B cell (primary cell): ENCODE data around the gene FLT3LG. TPM values are rescaled to one million over a fixed set of nuclear protein-coding genes. Genes with fewer than 3 reads are reported as not detected.

ENCODE experiments used
- ATAC-seq: fragments of 200-7000 bp; cut with Tn5 transposase; one replicate; pipeline ENCODE4 v1.10.0; 2021; ENCODE audit warnings: low read depth, mild to moderate bottlenecking, moderate number of reproducible peaks, moderate library complexity
- CTCF ChIA-PET: fragments of 350-600 bp; sonication (Branson Sonifier 250); formaldehyde crosslinking; loops from one replicate; lab custom pipeline; 2021; ENCODE audit warnings: antibody characterized with exemption, inconsistent platforms; lab: Charles Lee
- POLR2A ChIA-PET: fragments of 350-600 bp; sonication (Branson Sonifier 250); formaldehyde crosslinking; loops from one replicate; lab custom pipeline; 2021; ENCODE audit warnings: antibody characterized with exemption; lab: Charles Lee
- DNase-seq: peaks from one replicate; pipeline ENCODE4 v3.0.0; 2013
- H2AFZ ChIP-seq: 2 replicates; pipeline ENCODE4 v1.6.1; 2012; ENCODE audit warnings: mild to moderate bottlenecking, low read depth, low read length; ENCODE audit not compliant: insufficient read depth, poor library complexity, severe bottlenecking
- H3K27ac ChIP-seq, 2 donors: 1 replicate in 1 of 2; 2 replicates in 1 of 2; pipeline ENCODE4 v1.5.1; 2012 to 2013; ENCODE audit warnings: low read length in 2 of 2, mild to moderate bottlenecking in 2 of 2, moderate library complexity in 1 of 2
- H3K27me3 ChIP-seq, 4 experiments: fragments of 200-600 bp in 1 of 4; sonication (generic) in 1 of 4; replicated peaks in 1 of 4; 1 replicate in 2 of 4; 2 replicates in 2 of 4; pipeline versions ENCODE4 v1.6.1 to v1.7.0; 2013 to 2016; ENCODE audit warnings: low read length in 3 of 4, mild to moderate bottlenecking in 2 of 4, mixed read lengths in 1 of 4, moderate library complexity in 1 of 4; ENCODE audit not compliant: insufficient read depth in 4 of 4, control insufficient read depth in 3 of 4; ENCODE audit errors: control extremely low read depth in 1 of 4
- H3K36me3 ChIP-seq, 2 experiments: replicated peaks in 1 of 2; 1 replicate in 1 of 2; 2 replicates in 1 of 2; pipeline versions ENCODE4 v1.6.1 to v1.7.1; 2013; ENCODE audit warnings: low read length in 1 of 2; ENCODE audit not compliant: insufficient read depth in 2 of 2, control insufficient read depth in 1 of 2; ENCODE audit errors: control extremely low read depth in 1 of 2, extremely low read depth in 1 of 2
- H3K4me1 ChIP-seq, 2 donors: fragments of 200-600 bp in 1 of 2; sonication (generic) in 1 of 2; 1 replicate in 1 of 2; 2 replicates in 1 of 2; pipeline versions ENCODE4 v1.5.1 to v1.6.1; 2013 to 2017; ENCODE audit warnings: low read length in 2 of 2; ENCODE audit not compliant: control insufficient read depth in 2 of 2, insufficient read depth in 2 of 2
- H3K4me2 ChIP-seq: replicated peaks from 2 replicates; pipeline ENCODE3; 2012; ENCODE audit warnings: mild to moderate bottlenecking, low read depth, low read length; ENCODE audit not compliant: poor library complexity, severe bottlenecking
- H3K4me3 ChIP-seq, 5 experiments: fragments of 200-600 bp in 1 of 5; sonication (generic) in 1 of 5; 1 replicate in 3 of 5; 2 replicates in 2 of 5; pipeline versions ENCODE4 v1.5.1 to v1.7.0; 2011 to 2016; ENCODE audit warnings: low read length in 4 of 5, mild to moderate bottlenecking in 4 of 5, low read depth in 2 of 5, control low read depth in 1 of 5, moderate library complexity in 1 of 5; ENCODE audit not compliant: insufficient read depth in 1 of 5; ENCODE audit errors: control extremely low read depth in 1 of 5, extremely low read depth in 1 of 5
- H3K79me2 ChIP-seq: fragments of 200-600 bp; sonication (generic); one replicate; pipeline ENCODE4 v1.6.0; 2016; ENCODE audit warnings: low read length; ENCODE audit not compliant: control insufficient read depth, insufficient read depth
- H3K9ac ChIP-seq: fragments of 200-600 bp; sonication (generic); 2 replicates; pipeline ENCODE4 v1.6.1; 2017; ENCODE audit warnings: mild to moderate bottlenecking, low read length, moderate library complexity
- H3K9me3 ChIP-seq, 3 donors: one replicate each; pipeline versions ENCODE4 v1.6.1 to v1.7.1; 2013; ENCODE audit warnings: low read length in 2 of 3; ENCODE audit not compliant: control insufficient read depth in 2 of 3, insufficient read depth in 1 of 3; ENCODE audit errors: control extremely low read depth in 1 of 3
- H4K20me1 ChIP-seq: 2 replicates; pipeline ENCODE4 v1.6.0; 2012; ENCODE audit warnings: mild to moderate bottlenecking, low read length; ENCODE audit not compliant: insufficient read depth, control insufficient read depth, poor library complexity, severe bottlenecking
- H3K27ac Mint-ChIP-seq: one replicate; pipeline ENCODE4 v1.8.0; 2021; ENCODE audit warnings: mixed read lengths
- H3K27me3 Mint-ChIP-seq: one replicate; pipeline ENCODE4 v1.8.0; 2021; ENCODE audit warnings: mixed read lengths
- H3K4me1 Mint-ChIP-seq: one replicate; pipeline ENCODE4 v1.8.0; 2021; ENCODE audit warnings: mixed read lengths
- H3K4me3 Mint-ChIP-seq: one replicate; pipeline ENCODE4 v1.8.0; 2021; ENCODE audit warnings: mixed read lengths
- H3K9me3 Mint-ChIP-seq: one replicate; pipeline ENCODE4 v1.8.0; 2022; ENCODE audit warnings: mixed read lengths; ENCODE audit not compliant: insufficient read depth
- CTCF ChIP-seq: fragments of 200-600 bp; IDR thresholded peaks from one replicate; pipeline ENCODE4 v1.8.0; 2022; ENCODE audit warnings: antibody characterized with exemption, mild to moderate bottlenecking
- EZH2 ChIP-seq: IDR thresholded peaks from 2 replicates; pipeline ENCODE4 v1.6.1; 2012; ENCODE audit warnings: borderline replicate concordance, low read depth, mild to moderate bottlenecking, moderate library complexity, low read length; ENCODE audit not compliant: insufficient read depth, poor library complexity, severe bottlenecking
- WGBS: methylation state at CpG from one replicate; pipeline ENCODE4 v1.1.5; 2013; ENCODE audit warnings: missing lambda C conversion rate; ENCODE audit not compliant: insufficient coverage; 5-methylcytosine and 5-hydroxymethylcytosine counted together
- intact Hi-C: fragments of 100-400 bp; cut with micrococcal nuclease; formaldehyde crosslinking; loops from one replicate; pipeline ENCODE4 v1.10.0; 2022
- polyA plus RNA-seq: library from polyadenylated mRNA; depleted of rRNA; stranded (reverse); fragments of >200 nt; gene quantifications from 2 replicates; pipeline ENCODE4 v1.2.3, GENCODE V29; 2012
- total RNA-seq, 2 donors: library from RNA; stranded (reverse); fragments of 120-200 nt in 1 of 2; gene quantifications; 1 replicate in 1 of 2; 2 replicates in 1 of 2; pipeline versions ENCODE4 v1.2.3 to v1.2.4, GENCODE V29; 2013 to 2022

The FLT3LG gene
- total and polyA plus RNA-seq, 2 donors (not counting 1 experiment from before 2014, with no cell fraction given), result 31.0 to 49.8 TPM

- CTCF ChIA-PET, result interaction anchor here (0.6 to 5.3 kb wide), 13 partner anchors 9 to 193 kb away, joined by 3 to 50 read pairs (median 4); partner anchors contain the start of genes PRMT1 and RCN3
- peak overlapping the region; percentile 71 for H3K27ac Mint-ChIP-seq
These were observed 32.6 kb downstream of the FLT3LG start for GRCh38 chr19:49506575-49507105.

More at GRCh38 chr19:49506575-49507105, 32.6 kb downstream of the FLT3LG start:
- Histone ChIP-seq H3K36me3 (no peaks in the 10 kb centered on the region), H3K9me3 (no peaks in the 10 kb centered on the region), H3K4me2 (peak overlapping the region; percentile 23), H3K4me3 (no peak overlapping the region), H3K9ac (no peak overlapping the region), H3K27me3 (no peaks in the 10 kb centered on the region), H2AFZ (no peak overlapping the region), H3K4me1 (peaks cover 20 to 34% of the 10 kb centered on the region in 2 donors), H3K27ac (no peak overlapping the region), H3K79me2 (no peaks in the 10 kb centered on the region), H4K20me1 (no peaks in the 10 kb centered on the region)
- peak; percentile 77 for TF ChIP-seq CTCF
- no peak for TF ChIP-seq EZH2
- intact Hi-C loops, result loop anchor here (1.0 kb wide), 2 partner anchors 41 to 64 kb away; no protein-coding TSS in a partner anchor
- DNase-seq (peak; percentile 84), ATAC-seq (peak; percentile 82)
- H3K4me3 Mint-ChIP-seq, result no peak overlapping the region
- no peaks in the 10 kb centered on the region for H3K27me3 Mint-ChIP-seq
- POLR2A ChIA-PET, result interaction anchor here (0.5 kb wide), 1 partner anchor 157 kb away, joined by 5 read pairs; no protein-coding TSS in a partner anchor
- H3K9me3 Mint-ChIP-seq, result no peaks in the 10 kb centered on the region
- WGBS, result 27% methylated on average over 6 of the region's 8 CpGs
- peaks cover 30% of the 10 kb centered on the region for H3K4me1 Mint-ChIP-seq
